ENCODE measurements around the gene CHRNB1. TPM values are rescaled to one million over a fixed set of nuclear protein-coding genes. Genes with fewer than 3 reads are reported as not detected.

Gene CHRNB1
- total RNA-seq, 1 experiment from 2014 or later, result 12.7 TPM

DNA sequence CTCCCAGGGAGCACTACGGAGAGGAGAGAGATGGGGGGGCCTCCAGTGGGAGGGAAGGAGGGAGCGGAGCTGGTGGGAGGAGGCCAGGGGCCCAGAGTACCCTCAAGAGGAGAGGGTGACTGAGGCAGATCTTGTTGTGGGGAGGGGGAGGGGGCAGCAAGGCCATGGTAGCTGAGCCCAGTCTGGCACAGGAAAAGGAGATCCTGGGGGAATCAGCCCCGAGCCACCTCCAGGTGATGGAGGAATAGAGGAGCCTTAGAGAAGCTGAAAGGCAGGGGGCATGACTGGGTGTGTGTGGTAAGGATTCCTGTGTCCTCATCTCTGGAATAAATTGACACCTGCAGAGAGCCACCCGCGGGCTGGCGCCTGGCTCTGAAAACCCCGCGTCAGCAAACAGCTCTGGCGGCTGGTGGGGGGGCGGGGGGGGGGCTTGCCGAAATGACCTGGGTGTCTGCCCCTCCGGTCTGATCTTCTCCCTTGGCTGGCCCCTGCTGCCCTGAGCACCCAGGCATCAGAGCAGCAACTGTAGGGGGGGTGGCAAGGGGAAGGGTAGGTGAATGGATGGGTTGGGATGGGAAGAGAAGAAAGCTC, 38.5 kb upstream of the CHRNB1 start:
- Histone ChIP-seq H4K91ac (ENCODE audit: insufficient read length, low read depth, low read length) (no peak overlapping the region), H3K27ac (ENCODE audit: insufficient read length, low read depth, low read length) (no peak overlapping the region), H3K4me1 (ENCODE audit: insufficient read depth, low read length) (no peaks in the 10 kb centered on the region; the same call in 1 of the 2 replicates), H2BK120ac (ENCODE audit: low read depth, low read length, poor library complexity, severe bottlenecking) (no peak overlapping the region), H3K14ac (ENCODE audit: insufficient read depth, low read length) (no peak overlapping the region), H2BK15ac (ENCODE audit: low read depth, low read length) (no peak overlapping the region), H3K9me3 (ENCODE audit: control insufficient read depth, low read depth, low read length) (no peaks in the 10 kb centered on the region), H2BK12ac (ENCODE audit: insufficient read length, low read depth, low read length) (no peak overlapping the region), H4K8ac (replicated peaks; ENCODE audit: insufficient read length, low read depth, low read length) (no peak overlapping the region), H2BK5ac (ENCODE audit: insufficient read length, low read length) (no peak overlapping the region), H4K20me1 (ENCODE audit: control insufficient read depth, insufficient read depth, insufficient read length) (no peaks in the 10 kb centered on the region), H4K5ac (ENCODE audit: insufficient read length, low read depth, low read length) (no peak overlapping the region), H3K4me2 (ENCODE audit: insufficient read depth, insufficient read length, low read length) (peak overlapping the region; percentile 78), H3K23me2 (ENCODE audit: insufficient read length, low read depth, low read length, poor library complexity, severe bottlenecking) (peaks cover 5% of the 10 kb centered on the region), H3K9ac (ENCODE audit: extremely low read depth, insufficient read length, low read length) (no peak overlapping the region), H3K23ac (ENCODE audit: insufficient read length, low read depth, low read length) (no peak overlapping the region), H3K56ac (ENCODE audit: insufficient read length, low read depth, low read length) (no peak overlapping the region), H3K79me1 (ENCODE audit: insufficient read depth, low read depth, low read length, poor library complexity, severe bottlenecking) (no peaks in the 10 kb centered on the region), H3K4ac (ENCODE audit: low read depth, low read length) (no peak overlapping the region), H3T11ph (ENCODE audit: low read length) (no peak overlapping the region), H3K27me3 (ENCODE audit: insufficient read depth, low read length) (no peaks in the 10 kb centered on the region), H2BK20ac (ENCODE audit: low read depth, low read length, poor library complexity, severe bottlenecking) (no peak overlapping the region), H3K18ac (ENCODE audit: insufficient read length, low read depth, low read length) (no peak overlapping the region), H3K79me2 (ENCODE audit: insufficient read depth, low read length) (no peaks in the 10 kb centered on the region), H2AK5ac (ENCODE audit: insufficient read length, low read length) (no peak overlapping the region), H2AFZ (ENCODE audit: low read length) (no peak overlapping the region)
- no peak for DNase-seq
- peaks cover 0 to 2% of the 10 kb centered on the region in 2 experiments; a peak in 1 of 5 replicates for H3K9me3 Mint-ChIP-seq
- TF ChIP-seq, protein P1, sequence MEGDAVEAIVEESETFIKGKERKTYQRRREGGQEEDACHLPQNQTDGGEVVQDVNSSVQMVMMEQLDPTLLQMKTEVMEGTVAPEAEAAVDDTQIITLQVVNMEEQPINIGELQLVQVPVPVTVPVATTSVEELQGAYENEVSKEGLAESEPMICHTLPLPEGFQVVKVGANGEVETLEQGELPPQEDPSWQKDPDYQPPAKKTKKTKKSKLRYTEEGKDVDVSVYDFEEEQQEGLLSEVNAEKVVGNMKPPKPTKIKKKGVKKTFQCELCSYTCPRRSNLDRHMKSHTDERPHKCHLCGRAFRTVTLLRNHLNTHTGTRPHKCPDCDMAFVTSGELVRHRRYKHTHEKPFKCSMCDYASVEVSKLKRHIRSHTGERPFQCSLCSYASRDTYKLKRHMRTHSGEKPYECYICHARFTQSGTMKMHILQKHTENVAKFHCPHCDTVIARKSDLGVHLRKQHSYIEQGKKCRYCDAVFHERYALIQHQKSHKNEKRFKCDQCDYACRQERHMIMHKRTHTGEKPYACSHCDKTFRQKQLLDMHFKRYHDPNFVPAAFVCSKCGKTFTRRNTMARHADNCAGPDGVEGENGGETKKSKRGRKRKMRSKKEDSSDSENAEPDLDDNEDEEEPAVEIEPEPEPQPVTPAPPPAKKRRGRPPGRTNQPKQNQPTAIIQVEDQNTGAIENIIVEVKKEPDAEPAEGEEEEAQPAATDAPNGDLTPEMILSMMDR (conservative IDR thresholded peaks at IDR 0.05), result no peak
- no peak overlapping the region; a peak in 1 of 7 replicates for H3K27ac Mint-ChIP-seq
- peak overlapping the region; percentile 76 to 96 for H3K4me3 Mint-ChIP-seq
- no CpG with 5 or more reads among the region's 12 CpGs for WGBS (ENCODE audit: extremely low coverage, insufficient read length, low lambda C conversion rate)
- no peaks in the 10 kb centered on the region for H3K27me3 Mint-ChIP-seq (ENCODE audit: low read depth)
- H3K36me3 Mint-ChIP-seq (ENCODE audit: insufficient read depth in 1 of 3, low read depth in 3 of 3), result peaks cover 19 to 31% (median 27%) of the 10 kb centered on the region in 3 experiments
- peaks cover 26 to 34% of the 10 kb centered on the region in 2 experiments for H3K4me1 Mint-ChIP-seq
